ENCODE results near the gene P2RY13.

The P2RY13 gene

DNA sequence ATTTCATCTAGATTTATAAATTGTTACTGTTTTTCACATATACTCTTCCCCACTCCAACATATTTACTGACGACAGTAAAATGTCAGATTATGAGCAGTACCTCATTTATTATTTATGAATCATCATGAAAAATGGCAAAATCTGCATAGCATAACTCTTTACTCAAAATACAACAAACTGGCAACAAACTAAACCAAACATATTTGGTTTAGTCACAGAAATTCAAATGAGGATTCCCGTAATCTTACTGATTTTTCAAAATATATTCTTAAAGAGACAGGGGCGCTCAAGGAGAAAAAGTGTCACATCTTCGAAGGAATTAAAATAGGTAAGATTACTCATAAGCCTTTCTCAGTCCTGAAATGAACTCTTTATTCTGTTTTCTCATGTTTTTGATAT, 9.7 kb downstream of the P2RY13 start:
- Histone ChIP-seq H3K27me3 (ENCODE audit: control insufficient read depth, insufficient read depth, low read length) (no peaks in the 10 kb centered on the region), H3K4me1 (ENCODE audit: control insufficient read depth, insufficient read depth, low read length) (peaks cover 46% of the 10 kb centered on the region), H3K9ac (ENCODE audit: low read depth, low read length) (peak overlapping the region; percentile 11), H3K9me3 (replicated peaks; ENCODE audit: low read length) (no peaks in the 10 kb centered on the region), H3K4me3 (ENCODE audit: low read length) (no peak overlapping the region), H3K4me2 (ENCODE audit: low read length) (peak overlapping the region; percentile 49), H3K36me3 (ENCODE audit: insufficient read depth, low read length) (no peaks in the 10 kb centered on the region)

DNA sequence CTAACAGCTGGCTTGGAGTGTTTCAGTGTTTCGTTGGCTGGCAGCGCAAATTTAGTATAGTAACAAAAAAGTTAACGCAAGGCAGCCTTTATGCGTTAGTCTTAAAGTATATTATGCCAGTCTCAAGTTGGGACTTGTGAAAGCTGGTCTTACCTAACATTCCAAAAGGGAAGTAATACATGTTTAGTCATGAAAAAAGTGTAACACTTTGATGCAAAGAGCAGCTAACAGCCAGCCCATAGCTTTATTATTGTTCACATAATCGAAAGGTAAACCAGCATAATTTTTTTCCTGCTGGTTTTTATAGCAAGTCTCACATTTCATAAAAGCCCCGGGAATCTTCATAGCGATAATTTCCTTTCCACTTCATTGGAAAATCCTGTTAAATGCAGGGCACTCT, 10.4 kb downstream of the P2RY13 start:
- Histone ChIP-seq H3K9me3 (replicated peaks; ENCODE audit: low read length) (no peaks in the 10 kb centered on the region), H3K9ac (ENCODE audit: low read depth, low read length) (no peak overlapping the region), H3K4me1 (ENCODE audit: control insufficient read depth, insufficient read depth, low read length) (peaks cover 46% of the 10 kb centered on the region), H3K27me3 (ENCODE audit: control insufficient read depth, insufficient read depth, low read length) (no peaks in the 10 kb centered on the region), H3K4me2 (ENCODE audit: low read length) (peak overlapping the region; percentile 49), H3K36me3 (ENCODE audit: insufficient read depth, low read length) (no peaks in the 10 kb centered on the region), H3K4me3 (ENCODE audit: low read length) (no peak overlapping the region)

DNA sequence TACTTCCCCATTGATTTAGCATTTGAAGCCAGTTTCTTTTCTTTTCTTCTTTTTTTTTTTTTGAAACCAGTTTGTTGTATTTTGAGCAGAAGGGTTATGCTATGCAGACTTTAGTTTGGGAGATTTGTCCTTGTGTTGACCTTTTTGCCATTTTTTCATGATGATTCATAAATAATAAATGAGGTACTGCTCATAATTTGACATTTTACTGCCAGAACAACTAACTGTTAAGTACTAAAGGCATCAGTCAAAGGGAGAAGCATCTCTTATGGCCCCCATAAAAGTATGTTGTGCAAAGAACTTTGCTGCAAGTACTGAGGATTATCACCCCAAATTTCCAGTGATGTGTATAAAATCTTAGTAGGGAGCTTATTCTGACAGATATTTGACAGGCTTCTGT, 11.0 kb downstream of the P2RY13 start:
- H3K4me1 ChIP-seq (ENCODE audit: control insufficient read depth, insufficient read depth, low read length), result peaks cover 46% of the 10 kb centered on the region
- peak overlapping the region; percentile 49 for H3K4me2 ChIP-seq (ENCODE audit: low read length)
- H3K9me3 ChIP-seq (replicated peaks; ENCODE audit: low read length), result no peaks in the 10 kb centered on the region
- H3K9ac ChIP-seq (ENCODE audit: low read depth, low read length), result no peak overlapping the region
- no peaks in the 10 kb centered on the region for H3K36me3 ChIP-seq (ENCODE audit: insufficient read depth, low read length)
- no peak overlapping the region for H3K4me3 ChIP-seq (ENCODE audit: low read length)
- no peaks in the 10 kb centered on the region for H3K27me3 ChIP-seq (ENCODE audit: control insufficient read depth, insufficient read depth, low read length)

DNA sequence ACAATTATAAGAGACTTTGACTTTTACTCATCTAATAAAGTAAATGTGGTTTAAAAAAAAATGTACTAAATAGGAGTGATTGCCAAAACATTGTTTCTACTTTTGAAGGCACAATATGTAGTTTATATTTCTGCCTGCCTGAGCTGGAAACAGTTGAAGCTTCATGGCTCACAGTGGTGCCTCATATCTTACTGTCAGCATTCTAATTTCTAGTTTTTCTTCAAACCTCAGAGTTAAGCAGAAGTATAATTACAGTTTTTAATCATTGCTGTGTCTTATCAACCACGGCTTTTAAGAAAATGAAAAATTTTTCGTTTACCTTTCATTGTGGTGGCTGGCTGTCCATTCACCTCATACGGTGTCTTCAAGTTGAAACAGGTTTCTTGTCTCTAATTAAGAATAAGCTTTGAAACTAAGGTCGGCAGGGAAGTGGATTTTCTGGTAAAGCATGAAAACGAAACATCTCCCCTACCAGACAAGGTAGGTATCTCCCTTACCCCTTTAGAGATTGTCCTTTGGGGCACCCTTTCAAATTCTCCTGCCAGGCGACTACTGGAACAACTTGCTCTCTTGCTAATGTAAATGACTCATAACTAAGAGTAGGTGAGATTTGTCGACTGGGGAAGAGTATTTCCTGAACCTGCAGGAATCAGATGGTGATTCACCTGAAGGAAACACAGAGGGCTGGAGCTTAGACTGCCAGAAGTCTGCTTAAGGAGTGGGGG, 12.9 kb downstream of the P2RY13 start, which contains the start of gene GPR87:
Gene GPR87 (minus strand): TSS at position 554 of the 725 bp plus-strand sequence. CDS start 16,720 bp downstream, outside the sequence.
- H3K9me3 ChIP-seq (replicated peaks; ENCODE audit: low read length), result no peaks in the 10 kb centered on the region
- no peak within 1 kb of the TSS for H3K9ac ChIP-seq (ENCODE audit: low read depth, low read length)
- no peak within 1 kb of the TSS for H3K4me3 ChIP-seq (ENCODE audit: low read length)
- H3K4me1 ChIP-seq (ENCODE audit: control insufficient read depth, insufficient read depth, low read length), result peaks cover 46% of the 10 kb centered on the region
- no peaks in the 10 kb centered on the region for H3K27me3 ChIP-seq (ENCODE audit: control insufficient read depth, insufficient read depth, low read length)
- no peaks in the 10 kb centered on the region for H3K36me3 ChIP-seq (ENCODE audit: insufficient read depth, low read length)
- H3K4me2 ChIP-seq (ENCODE audit: low read length), result no peak within 1 kb of the TSS

DNA sequence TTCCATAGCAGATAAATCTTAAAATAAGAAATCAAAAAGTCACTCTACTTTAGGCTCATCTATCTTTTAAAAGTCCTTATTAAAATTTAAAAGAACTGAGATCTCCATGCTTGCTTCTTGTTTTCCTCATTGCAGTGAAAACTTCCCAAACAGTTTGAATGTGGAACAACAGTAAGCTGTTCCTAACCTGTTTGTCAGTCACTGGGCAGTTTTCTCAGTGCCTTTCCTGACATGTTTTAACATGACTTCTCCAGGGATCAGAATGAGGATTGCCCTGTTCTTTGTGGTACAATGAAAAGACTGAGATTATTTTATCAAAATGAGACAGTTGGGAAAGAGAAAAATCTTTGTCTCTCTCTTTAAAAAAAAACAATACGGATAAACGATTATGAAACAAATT, 13.5 kb downstream of the P2RY13 start:
- no peaks in the 10 kb centered on the region for H3K36me3 ChIP-seq (ENCODE audit: insufficient read depth, low read length)
- H3K4me2 ChIP-seq (ENCODE audit: low read length), result no peak overlapping the region
- H3K9ac ChIP-seq (ENCODE audit: low read depth, low read length), result no peak overlapping the region
- no peaks in the 10 kb centered on the region for H3K9me3 ChIP-seq (replicated peaks; ENCODE audit: low read length)
- peaks cover 46% of the 10 kb centered on the region for H3K4me1 ChIP-seq (ENCODE audit: control insufficient read depth, insufficient read depth, low read length)
- H3K27me3 ChIP-seq (ENCODE audit: control insufficient read depth, insufficient read depth, low read length), result no peaks in the 10 kb centered on the region
- no peak overlapping the region for H3K4me3 ChIP-seq (ENCODE audit: low read length)

DNA sequence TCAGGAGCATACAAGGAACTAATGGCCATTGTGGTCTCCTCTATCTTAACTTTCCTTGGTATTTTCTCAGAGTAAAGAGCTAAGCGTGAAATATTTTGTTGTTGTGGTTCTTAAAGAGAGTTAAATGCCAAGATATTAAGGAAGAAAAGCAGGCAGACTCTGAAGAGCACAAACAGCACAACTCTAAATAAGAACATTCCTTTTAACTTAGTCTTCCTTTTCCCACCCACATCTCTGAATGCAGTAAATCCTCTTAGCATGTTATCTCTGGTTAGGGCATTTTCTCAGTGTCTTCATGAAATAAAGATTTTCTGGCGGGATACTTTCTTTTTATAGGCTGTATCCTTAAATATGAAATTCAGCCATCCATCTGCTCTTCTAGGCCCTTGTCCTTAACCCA, 14.2 kb downstream of the P2RY13 start:
- Histone ChIP-seq H3K9ac (ENCODE audit: low read depth, low read length) (no peak overlapping the region), H3K27me3 (ENCODE audit: control insufficient read depth, insufficient read depth, low read length) (no peaks in the 10 kb centered on the region), H3K36me3 (ENCODE audit: insufficient read depth, low read length) (no peaks in the 10 kb centered on the region), H3K4me1 (ENCODE audit: control insufficient read depth, insufficient read depth, low read length) (peaks cover 41% of the 10 kb centered on the region), H3K9me3 (replicated peaks; ENCODE audit: low read length) (no peaks in the 10 kb centered on the region), H3K4me2 (ENCODE audit: low read length) (no peak overlapping the region), H3K4me3 (ENCODE audit: low read length) (no peak overlapping the region)

DNA sequence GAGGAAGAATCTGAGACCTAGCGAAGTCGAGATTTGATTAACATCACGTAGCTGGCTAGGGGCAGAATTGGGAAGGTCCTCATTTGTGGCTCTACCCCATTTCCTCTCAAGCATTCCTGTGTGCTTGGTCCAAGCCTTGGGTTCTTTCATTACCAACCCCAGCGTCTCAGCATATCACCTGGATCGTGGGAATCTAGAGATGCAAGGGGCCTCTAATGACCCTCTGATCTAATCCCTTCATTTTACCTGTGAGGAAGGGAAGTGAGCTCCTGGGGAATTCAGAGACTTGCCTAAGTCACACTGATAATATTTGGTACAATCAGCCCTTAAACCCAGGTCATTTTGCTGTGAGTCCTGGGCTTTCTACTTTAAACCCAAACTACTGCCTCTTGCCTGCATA, 14.8 kb downstream of the P2RY13 start:
- no peak overlapping the region for H3K4me3 ChIP-seq (ENCODE audit: low read length)
- no peak overlapping the region for H3K4me2 ChIP-seq (ENCODE audit: low read length)
- no peaks in the 10 kb centered on the region for H3K27me3 ChIP-seq (ENCODE audit: control insufficient read depth, insufficient read depth, low read length)
- H3K4me1 ChIP-seq (ENCODE audit: control insufficient read depth, insufficient read depth, low read length), result peaks cover 35% of the 10 kb centered on the region
- no peaks in the 10 kb centered on the region for H3K36me3 ChIP-seq (ENCODE audit: insufficient read depth, low read length)
- no peak overlapping the region for H3K9ac ChIP-seq (ENCODE audit: low read depth, low read length)
- no peaks in the 10 kb centered on the region for H3K9me3 ChIP-seq (replicated peaks; ENCODE audit: low read length)

DNA sequence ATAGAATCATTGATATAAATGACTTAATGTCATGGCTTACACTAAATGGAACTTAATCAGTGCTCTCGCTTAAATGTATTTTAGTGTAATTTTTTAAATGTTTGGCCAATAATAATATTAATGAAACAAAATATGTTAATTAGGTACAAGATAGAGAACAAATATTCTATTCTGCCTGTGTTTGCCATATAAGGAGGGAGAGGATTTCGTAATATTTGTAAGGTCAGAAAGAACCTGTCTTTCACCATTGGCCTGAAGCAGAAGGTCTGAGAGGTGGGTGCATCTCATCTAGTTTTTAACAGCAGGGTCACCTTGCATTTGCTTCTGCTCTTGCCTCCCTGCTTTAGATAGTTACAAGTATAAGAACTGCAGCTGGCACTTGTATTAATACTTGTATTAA, 15.2 kb downstream of the P2RY13 start:
- no peaks in the 10 kb centered on the region for H3K27me3 ChIP-seq (ENCODE audit: control insufficient read depth, insufficient read depth, low read length)
- peaks cover 31% of the 10 kb centered on the region for H3K4me1 ChIP-seq (ENCODE audit: control insufficient read depth, insufficient read depth, low read length)
- no peaks in the 10 kb centered on the region for H3K36me3 ChIP-seq (ENCODE audit: insufficient read depth, low read length)
- no peak overlapping the region for H3K4me3 ChIP-seq (ENCODE audit: low read length)
- H3K4me2 ChIP-seq (ENCODE audit: low read length), result no peak overlapping the region
- H3K9ac ChIP-seq (ENCODE audit: low read depth, low read length), result no peak overlapping the region
- no peaks in the 10 kb centered on the region for H3K9me3 ChIP-seq (replicated peaks; ENCODE audit: low read length)

DNA sequence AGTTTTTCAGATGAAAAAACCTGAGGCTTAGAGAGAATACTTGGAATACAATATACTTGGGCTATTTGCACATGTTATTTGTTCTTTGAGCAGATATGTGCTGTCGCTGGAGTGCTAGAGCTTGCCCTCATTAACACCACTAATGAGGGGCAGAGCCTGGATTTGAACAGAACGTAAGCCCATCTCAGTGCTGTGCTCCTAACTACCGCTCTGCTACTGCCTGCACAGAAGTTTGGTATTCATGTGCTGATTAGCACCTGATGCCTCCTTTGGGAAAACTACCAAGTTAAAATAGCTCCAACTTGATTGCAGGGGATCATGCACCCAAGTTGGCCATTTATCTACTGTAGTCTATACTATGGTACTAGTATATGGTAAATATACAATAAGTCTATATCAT, 16.4 kb downstream of the P2RY13 start:
- no peak overlapping the region for H3K9ac ChIP-seq (ENCODE audit: low read depth, low read length)
- H3K36me3 ChIP-seq (ENCODE audit: insufficient read depth, low read length), result no peaks in the 10 kb centered on the region
- H3K27me3 ChIP-seq (ENCODE audit: control insufficient read depth, insufficient read depth, low read length), result no peaks in the 10 kb centered on the region
- H3K9me3 ChIP-seq (replicated peaks; ENCODE audit: low read length), result no peaks in the 10 kb centered on the region
- H3K4me3 ChIP-seq (ENCODE audit: low read length), result no peak overlapping the region
- H3K4me2 ChIP-seq (ENCODE audit: low read length), result no peak overlapping the region
- H3K4me1 ChIP-seq (ENCODE audit: control insufficient read depth, insufficient read depth, low read length), result peaks cover 28% of the 10 kb centered on the region

DNA sequence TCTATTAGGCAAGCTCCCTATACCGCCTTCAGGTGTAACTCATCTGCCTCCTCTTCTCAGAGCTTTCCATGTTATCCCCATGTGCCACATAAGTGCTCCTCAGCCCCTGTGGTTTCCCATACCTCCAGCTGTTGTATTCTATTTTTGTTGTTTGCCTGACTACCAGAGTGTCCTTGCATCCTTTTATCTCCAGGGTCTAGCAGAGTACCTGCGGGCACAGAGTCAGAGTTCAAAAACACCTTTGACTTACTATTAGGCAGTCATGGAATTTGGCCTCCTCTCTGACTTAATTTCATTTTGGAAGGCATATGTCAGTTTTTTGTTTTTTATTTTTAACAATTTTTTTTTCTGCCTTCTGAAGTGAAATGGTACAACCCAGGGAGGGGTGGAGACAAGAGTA, 19.8 kb downstream of the P2RY13 start:
- H3K4me3 ChIP-seq (ENCODE audit: low read length), result no peak overlapping the region
- peaks cover 41% of the 10 kb centered on the region for H3K4me1 ChIP-seq (ENCODE audit: control insufficient read depth, insufficient read depth, low read length)
- H3K4me2 ChIP-seq (ENCODE audit: low read length), result no peak overlapping the region
- H3K9me3 ChIP-seq (replicated peaks; ENCODE audit: low read length), result no peaks in the 10 kb centered on the region
- H3K27me3 ChIP-seq (ENCODE audit: control insufficient read depth, insufficient read depth, low read length), result no peaks in the 10 kb centered on the region
- no peaks in the 10 kb centered on the region for H3K36me3 ChIP-seq (ENCODE audit: insufficient read depth, low read length)
- no peak overlapping the region for H3K9ac ChIP-seq (ENCODE audit: low read depth, low read length)

DNA sequence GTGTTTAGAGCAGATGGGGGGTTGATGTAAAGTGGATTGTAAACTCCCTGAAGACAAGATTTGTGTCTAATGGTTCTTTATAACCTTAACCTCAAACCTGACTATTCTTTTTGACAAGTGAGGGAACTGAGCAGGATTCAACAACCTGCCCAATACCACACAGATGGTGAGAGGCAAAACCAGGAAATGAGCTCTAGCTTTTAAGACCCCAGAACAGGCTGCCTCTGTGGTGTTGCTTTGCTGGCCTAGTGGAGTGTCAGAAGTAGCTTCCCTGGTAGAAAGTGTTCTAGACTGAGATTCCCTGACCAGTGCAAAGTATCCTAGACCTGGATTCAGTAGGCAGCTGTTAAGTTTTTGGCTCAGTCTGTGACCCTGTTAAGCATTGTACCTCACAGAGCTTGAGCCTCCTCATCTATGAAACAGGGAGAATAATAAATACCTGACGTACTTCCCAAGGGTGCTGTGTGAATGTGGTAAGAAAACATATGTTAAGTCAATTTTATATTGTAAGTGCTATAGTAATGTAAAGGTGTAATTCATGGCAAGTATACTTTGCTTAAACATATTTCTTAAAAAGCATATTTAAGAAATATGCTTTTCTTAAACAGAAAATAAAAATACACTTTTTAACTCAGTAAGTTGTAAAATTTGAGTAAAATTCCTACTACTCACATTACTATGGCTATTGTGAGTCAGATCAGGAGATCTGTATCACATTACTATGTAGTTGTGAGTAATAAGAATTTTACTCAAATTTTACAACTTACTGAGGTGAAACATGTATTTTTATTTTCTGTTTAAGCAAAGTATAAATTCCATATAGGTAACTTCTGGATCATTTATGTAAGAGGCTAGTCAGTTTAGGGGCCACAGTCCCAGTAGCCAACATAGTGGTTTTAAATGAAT, 21.5 kb downstream of the P2RY13 start:
- H3K27me3 ChIP-seq (ENCODE audit: control insufficient read depth, insufficient read depth, low read length), result no peaks in the 10 kb centered on the region
- peak overlapping the region; percentile 35 for H3K9ac ChIP-seq (ENCODE audit: low read depth, low read length)
- peak overlapping the region; percentile 50 for H3K4me2 ChIP-seq (ENCODE audit: low read length)
- H3K4me1 ChIP-seq (ENCODE audit: control insufficient read depth, insufficient read depth, low read length), result peaks cover 41% of the 10 kb centered on the region
- H3K36me3 ChIP-seq (ENCODE audit: insufficient read depth, low read length), result no peaks in the 10 kb centered on the region
- no peaks in the 10 kb centered on the region for H3K9me3 ChIP-seq (replicated peaks; ENCODE audit: low read length)
- H3K4me3 ChIP-seq (ENCODE audit: low read length), result no peak overlapping the region

Measured in skeletal muscle satellite cell (primary cell).